HepG2 (cell line): ENCODE data around the gene POLR1C. TPM values are rescaled to one million over a fixed set of nuclear protein-coding genes. Genes with fewer than 3 reads are reported as not detected.

Experiments
- ARHGAP35 ChIP-seq: sonication (generic); formaldehyde crosslinking; IDR thresholded peaks from 2 replicates; pipeline ENCODE4 v1.9.0; 2022; ENCODE audit warnings: mild to moderate bottlenecking, inconsistent platforms, moderate library complexity, missing genetic modification reagents, borderline replicate concordance
- BCL6 ChIP-seq: IDR thresholded peaks from 2 replicates; pipeline ENCODE4 v1.6.1; 2016; ENCODE audit warnings: missing genetic modification reagents, missing compliant biosample characterization
- BRCA1 ChIP-seq: sonication (generic); formaldehyde crosslinking; IDR thresholded peaks from 2 replicates; pipeline ENCODE4 v1.4.0; 2020; ENCODE audit warnings: missing genetic modification reagents
- CBX1 ChIP-seq: IDR thresholded peaks from one replicate; pipeline ENCODE4 v1.6.1; 2016; ENCODE audit warnings: antibody characterized with exemption, low read depth
- ETV5 ChIP-seq: IDR thresholded peaks from 2 replicates; pipeline ENCODE4 v1.6.1; 2018; ENCODE audit warnings: missing biosample characterization, missing genetic modification reagents, inconsistent platforms, borderline replicate concordance
- FIP1L1 ChIP-seq: fragments of 200-400 bp; formaldehyde crosslinking; IDR thresholded peaks from 2 replicates; pipeline ENCODE4 v1.6.1; 2018; ENCODE audit warnings: low read depth, mild to moderate bottlenecking, low read length, moderate library complexity, borderline replicate concordance; ENCODE audit not compliant: insufficient read depth
- HES4 ChIP-seq: sonication (generic); formaldehyde crosslinking; IDR thresholded peaks from 2 replicates; pipeline ENCODE4 v1.9.0; 2021; ENCODE audit warnings: mild to moderate bottlenecking, missing genetic modification reagents, borderline replicate concordance
- HINFP ChIP-seq: sonication (generic); formaldehyde crosslinking; IDR thresholded peaks from 2 replicates; pipeline ENCODE4 v1.4.0; 2020; ENCODE audit warnings: low read depth, mild to moderate bottlenecking, missing genetic modification reagents
- KDM4B ChIP-seq: sonication (generic); formaldehyde crosslinking; IDR thresholded peaks from 2 replicates; pipeline ENCODE4 v1.4.0; 2020; ENCODE audit warnings: missing genetic modification reagents
- KMT2B ChIP-seq: IDR thresholded peaks from 2 replicates; pipeline ENCODE4 v1.6.1; 2016; ENCODE audit warnings: missing genetic modification reagents, missing compliant biosample characterization
- MTERF4 ChIP-seq: sonication (generic); formaldehyde crosslinking; IDR thresholded peaks from 2 replicates; pipeline ENCODE4 v1.8.0; 2023; ENCODE audit warnings: mild to moderate bottlenecking, missing genetic modification reagents
- RCOR2 ChIP-seq: IDR thresholded peaks from 2 replicates; pipeline ENCODE4 v1.6.1; 2016; ENCODE audit warnings: missing biosample characterization, missing genetic modification reagents
- SIX4 ChIP-seq: sonication (generic); formaldehyde crosslinking; IDR thresholded peaks from 2 replicates; pipeline ENCODE4 v1.4.0; 2020; ENCODE audit warnings: missing genetic modification reagents
- SP140L ChIP-seq: sonication (generic); formaldehyde crosslinking; IDR thresholded peaks from 2 replicates; pipeline ENCODE4 v1.4.0; 2020; ENCODE audit warnings: missing genetic modification reagents, borderline replicate concordance
- SRSF1 ChIP-seq: fragments of 200-400 bp; formaldehyde crosslinking; optimal IDR thresholded peaks from 2 replicates; pipeline ENCODE3; 2017; ENCODE audit warnings: mild to moderate bottlenecking, low read depth, low read length, moderate library complexity
- STAT5B ChIP-seq: sonication (generic); formaldehyde crosslinking; IDR thresholded peaks from 2 replicates; pipeline ENCODE4 v1.4.0; 2020; ENCODE audit warnings: missing genetic modification reagents
- TFE3 ChIP-seq: IDR thresholded peaks from 2 replicates; pipeline ENCODE4 v1.6.1; 2016
- ZBTB7B ChIP-seq: sonication (generic); formaldehyde crosslinking; IDR thresholded peaks from 2 replicates; pipeline ENCODE4 v1.4.0; 2020; ENCODE audit warnings: missing genetic modification reagents
- ZMAT3 ChIP-seq: sonication (generic); formaldehyde crosslinking; conservative IDR thresholded peaks from 2 replicates; pipeline ENCODE4 v1.7.0; 2021; ENCODE audit warnings: missing genetic modification reagents
- ZNF777 ChIP-seq: sonication (generic); formaldehyde crosslinking; IDR thresholded peaks from 2 replicates; pipeline ENCODE4 v1.4.0; 2020; ENCODE audit warnings: missing genetic modification reagents
- ZSCAN20 ChIP-seq: sonication (generic); formaldehyde crosslinking; IDR thresholded peaks from 2 replicates; pipeline ENCODE4 v1.4.0; 2020; ENCODE audit warnings: missing genetic modification reagents, mild to moderate bottlenecking, borderline replicate concordance
- ZSCAN22 ChIP-seq: sonication (generic); formaldehyde crosslinking; IDR thresholded peaks from 2 replicates; pipeline ENCODE4 v1.4.0; 2020; ENCODE audit warnings: mild to moderate bottlenecking, missing genetic modification reagents
- ZZZ3 ChIP-seq: sonication (generic); formaldehyde crosslinking; IDR thresholded peaks from 2 replicates; pipeline ENCODE4 v1.4.0; 2020; ENCODE audit warnings: missing genetic modification reagents, mild to moderate bottlenecking, borderline replicate concordance
- polyA plus RNA-seq, 8 experiments: library from polyadenylated mRNA; depleted of rRNA in 3 of 8; stranded (reverse) in 7 of 8; unstranded in 1 of 8; fragments of >200 nt; fragmentation: Illumina TruSeq in 4 of 8; extraction: Trizol in 4 of 8; gene quantifications; 2 replicates each; pipeline versions ENCODE4 v1.2.1 to v1.2.3, GENCODE V29; 2011 to 2016; ENCODE audit warnings: low read depth in 4 of 8, missing spikeins in 1 of 8, mixed read lengths in 1 of 8; ENCODE audit not compliant: insufficient read depth in 1 of 8
- total RNA-seq, 5 experiments: library from RNA; depleted of rRNA; stranded (reverse); fragments of >200 nt; fragmentation: Illumina TruSeq; extraction: Trizol; gene quantifications; 2 replicates each; pipeline ENCODE4 v1.2.3, GENCODE V29; 2016; ENCODE audit warnings: low read depth in 1 of 5

POLR1C gene
- total and polyA plus RNA-seq, 2 of the 13 experiments (the other 11 are each of a cell fraction or from before 2014, with no cell fraction given) = 62.6 to 72.2 TPM

GRCh38 chr6:43516697-43517504 lies at the start of gene POLR1C, which contains the start of gene YIPF3 (continued):
- TF ChIP-seq HINFP (no peak; the same call in 1 of the 2 replicates), FIP1L1 (0 out of 2 replicates have a peak, but pooled peaks have one; percentile 53), CBX1 (no peak), ZMAT3 (no peak), STAT5B (CRISPR knock-in tag) (0 out of 2 replicates have a peak, but pooled peaks have one; percentile 44), ZBTB7B (CRISPR knock-in tag) (peak; percentile 80), TFE3 (CRISPR knock-in tag) (peak; percentile 42), RCOR2 (CRISPR knock-in tag) (0 out of 2 replicates have a peak, but pooled peaks have one; percentile 31), KMT2B (CRISPR knock-in tag) (peak; percentile 87), SP140L (CRISPR knock-in tag) (peak; percentile 60; the same call in 1 of the 2 replicates), SIX4 (CRISPR knock-in tag) (no peak), BCL6 (CRISPR knock-in tag) (no peak), KDM4B (no peak), ZZZ3 (peak; percentile 78), ZNF777 (CRISPR knock-in tag) (peak; percentile 84), ZSCAN20 (peak; percentile 37; the same call in 1 of the 2 replicates), ETV5 (CRISPR knock-in tag) (peak; percentile 92), HES4 (CRISPR knock-in tag) (0 out of 2 replicates have a peak, but pooled peaks have one; percentile 29), ZSCAN22 (0 out of 2 replicates have a peak, but pooled peaks have one; percentile 73), ARHGAP35 (CRISPR knock-in tag) (peak; percentile 83; the same call in 1 of the 2 replicates), MTERF4 (CRISPR knock-in tag) (no peak; the same call in 1 of the 2 replicates), BRCA1 (CRISPR knock-in tag) (peak; percentile 92), SRSF1 (peak; percentile 86)
